H1 (cell line): Measurements from ENCODE around the gene UPF2. TPM values are rescaled to one million over a fixed set of nuclear protein-coding genes. Genes with fewer than 3 reads are reported as not detected.

Experiments
- BRCA1 ChIP-seq: IDR thresholded peaks from 2 replicates; pipeline ENCODE4 v1.6.1; 2012; ENCODE audit warnings: low read depth, low read length, improper control_type of control experiment
- CBX5 ChIP-seq: fragments of 300-800, 300-1000 bp; sonication (generic); IDR thresholded peaks from 2 replicates; pipeline ENCODE4 v1.7.1; 2016; ENCODE audit warnings: antibody characterized with exemption, low read length, low read depth
- CREB1 ChIP-seq: IDR thresholded peaks from 2 replicates; pipeline ENCODE4 v1.6.1; 2012; ENCODE audit warnings: inconsistent platforms
- EZH2 ChIP-seq: fragments of 200-600 bp; sonication (generic); IDR thresholded peaks from 2 replicates; pipeline ENCODE4 v1.7.1; 2012; ENCODE audit warnings: low read depth, mild to moderate bottlenecking, moderate library complexity, low read length, inconsistent platforms; ENCODE audit not compliant: severe bottlenecking
- JUND ChIP-seq: IDR thresholded peaks from 2 replicates; pipeline ENCODE4 v1.6.1; 2011; ENCODE audit warnings: mild to moderate bottlenecking, improper control_type of control experiment, low read length
- RBBP5 ChIP-seq: IDR thresholded peaks from 2 replicates; pipeline ENCODE4 v1.7.1; 2012; ENCODE audit warnings: low read depth, mild to moderate bottlenecking, inconsistent platforms, low read length, moderate library complexity, borderline replicate concordance
- RFX5 ChIP-seq: IDR thresholded peaks from 2 replicates; pipeline ENCODE4 v1.6.1; 2011; ENCODE audit warnings: low read depth, low read length, improper control_type of control experiment, borderline replicate concordance
- USF2 ChIP-seq: IDR thresholded peaks from 2 replicates; pipeline ENCODE4 v1.6.1; 2011; ENCODE audit warnings: low read length, improper control_type of control experiment
- YY1 ChIP-seq: IDR thresholded peaks from 2 replicates; pipeline ENCODE4 v1.6.1; 2011; ENCODE audit warnings: low read depth, mild to moderate bottlenecking, low read length
- polyA plus RNA-seq, 7 experiments: library from polyadenylated mRNA; depleted of rRNA in 3 of 7; stranded (reverse) in 5 of 7; unstranded in 2 of 7; fragments of >200 nt in 5 of 7; fragments of 200-250 nt in 2 of 7; gene quantifications; 1 replicate in 5 of 7; 2 replicates in 1 of 7; 4 replicates in 1 of 7; pipeline versions ENCODE4 v1.2.1 to v1.2.3, GENCODE V29; 2011 to 2013; ENCODE audit warnings: missing spikeins in 2 of 7, mixed read lengths in 2 of 7
- total RNA-seq: library from RNA; stranded (reverse); fragmentation: NEBNext Ultra II Directional; extraction: Animal tissue kit (Norgen Biotek cat#: 25700); gene quantifications from 2 replicates; pipeline ENCODE4 v1.2.1, GENCODE V29; 2021

UPF2 gene
- total and polyA plus RNA-seq, 2 of the 8 experiments (the other 6 are each of a cell fraction or from before 2014, with no cell fraction given) = 6.2 to 32.8 TPM

DNA sequence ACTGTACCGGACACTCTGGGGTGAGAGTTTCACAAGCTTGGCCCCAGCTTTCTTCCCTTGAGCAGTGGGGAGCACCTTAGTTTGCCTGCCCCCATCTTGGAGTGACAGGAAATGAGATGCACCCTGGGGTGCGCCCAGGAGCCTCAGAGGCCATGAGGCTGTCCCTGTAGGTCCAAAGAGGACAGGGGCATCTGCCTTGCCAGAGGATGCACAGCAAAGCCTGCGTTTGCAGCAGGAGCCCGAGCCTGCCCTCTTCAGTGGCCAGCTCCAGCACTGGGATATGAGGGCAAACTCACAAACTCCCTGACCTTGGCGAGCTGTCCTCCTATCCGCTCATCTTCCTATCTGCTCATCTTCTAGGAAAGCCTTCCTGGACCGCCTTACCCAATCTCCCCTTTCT, 140.0 kb downstream of the UPF2 start (continued):
- TF ChIP-seq CBX5 (no peak), USF2 (no peak), RBBP5 (no peak), RFX5 (no peak), YY1 (no peak), CREB1 (no peak), JUND (no peak), BRCA1 (no peak), EZH2 (no peak)
- TF ChIP-seq, all 59 proteins: peak for 0
